HCT116 (cell line): ENCODE results near the gene WWOX. TPM values are rescaled to one million over a fixed set of nuclear protein-coding genes. Genes with fewer than 3 reads are reported as not detected.

Source experiments
- ATAC-seq: fragments of 200-7000 bp; cut with Tn5 transposase; 2 replicates; pipeline ENCODE4 v1.9.1; 2020; ENCODE audit warnings: mild to moderate bottlenecking, moderate library complexity
- BruUV-seq: library from RNA; stranded (reverse); fragments of 400-500 nt; replicated peaks from 2 replicates; lab custom pipeline; 2021; lab: Mats Ljungman, UMichigan
- CTCF ChIA-PET: fragments of 300-600 bp; sonication (Branson Sonifier 250); formaldehyde crosslinking; loops from one replicate; lab custom pipeline; 2021; ENCODE audit warnings: antibody characterized with exemption; lab: Charles Lee
- POLR2A ChIA-PET: fragments of 300-600, 350-600 bp; sonication (Branson Sonifier 250); formaldehyde crosslinking; loops from one replicate; lab custom pipeline; 2021; ENCODE audit warnings: antibody characterized with exemption; lab: Charles Lee
- RAD21 ChIA-PET, 2 experiments: fragments of 300-600 bp; sonication (Branson Sonifier 250); formaldehyde crosslinking; loops; one replicate each; lab custom pipeline; 2023; ENCODE audit warnings: low total read pairs in 2 of 2; ENCODE audit not compliant: uncharacterized antibody in 2 of 2, unreplicated experiment in 2 of 2, low non-redundant PET in 1 of 2; lab: Charles Lee
- DNase-seq: peaks from one replicate; pipeline ENCODE4 v3.0.0-alpha.2; 2010; ENCODE audit warnings: low read depth, low spot score
- H2AFZ ChIP-seq: fragments of 200-600 bp; shearing (Covaris generic), sonication (generic); 2 replicates; pipeline ENCODE4 v1.6.1; 2017; ENCODE audit warnings: low read depth, mixed run types, mixed read lengths, antibody characterized with exemption, low read length; ENCODE audit not compliant: poor library complexity, severe bottlenecking
- H3K27ac ChIP-seq: 2 replicates; pipeline ENCODE4 v1.5.1; 2012; ENCODE audit warnings: low read depth, low read length
- H3K27me3 ChIP-seq: fragments of 200-600 bp; sonication (generic); 2 replicates; pipeline ENCODE4 v1.6.1; 2016; ENCODE audit warnings: mixed run types, low read length, mixed read lengths; ENCODE audit not compliant: insufficient read depth
- H3K36me3 ChIP-seq, 2 experiments: fragments of 200-500 bp in 1 of 2; fragments of 200-600 bp in 1 of 2; sonication (Bioruptor generic) in 1 of 2; sonication (generic) in 1 of 2; 2 replicates each; pipeline versions ENCODE4 v1.5.1 to v1.6.1; 2014 to 2016; ENCODE audit warnings: low read length in 2 of 2, inconsistent platforms in 1 of 2, mixed read lengths in 1 of 2, mixed run types in 1 of 2; ENCODE audit not compliant: insufficient read depth in 2 of 2, control insufficient read depth in 1 of 2
- H3K4me1 ChIP-seq, 2 experiments: fragments of 200-600 bp in 1 of 2; sonication (generic) in 1 of 2; 2 replicates each; pipeline versions ENCODE4 v1.5.1 to v1.6.1; 2012 to 2017; ENCODE audit warnings: low read length in 2 of 2, inconsistent platforms in 1 of 2, mild to moderate bottlenecking in 1 of 2, mixed read lengths in 1 of 2, mixed run types in 1 of 2, moderate library complexity in 1 of 2; ENCODE audit not compliant: insufficient read depth in 2 of 2, control insufficient read depth in 1 of 2
- H3K4me2 ChIP-seq: fragments of 200-600 bp; sonication (generic); 2 replicates; pipeline ENCODE4 v1.6.1; 2017; ENCODE audit warnings: mixed run types, low read length, mixed read lengths
- H3K4me3 ChIP-seq, 2 experiments: fragments of 200-600 bp in 1 of 2; sonication (generic) in 1 of 2; replicated peaks in 1 of 2; 2 replicates each; pipeline ENCODE4 v1.5.1; 2011 to 2016; ENCODE audit warnings: low read length in 2 of 2, control low read depth in 1 of 2, low read depth in 1 of 2, mild to moderate bottlenecking in 1 of 2, mixed read lengths in 1 of 2, mixed run types in 1 of 2
- H3K79me2 ChIP-seq: fragments of 200-600 bp; sonication (generic); 2 replicates; pipeline ENCODE4 v1.6.1; 2017; ENCODE audit warnings: mild to moderate bottlenecking, mixed run types, low read length, moderate library complexity, mixed read lengths; ENCODE audit not compliant: insufficient read depth
- H3K9ac ChIP-seq: fragments of 200-600 bp; sonication (generic); 2 replicates; pipeline ENCODE4 v1.6.1; 2016; ENCODE audit warnings: low read length, mixed read lengths
- H3K9me2 ChIP-seq: fragments of 200-600 bp; sonication (generic), shearing (Covaris generic); 2 replicates; pipeline ENCODE4 v1.6.1; 2017; ENCODE audit warnings: mixed run types, mild to moderate bottlenecking, moderate library complexity; ENCODE audit not compliant: insufficient read depth
- H3K9me3 ChIP-seq, 2 experiments: fragments of 200-500 bp in 1 of 2; fragments of 200-600 bp in 1 of 2; sonication (Bioruptor generic) in 1 of 2; sonication (generic) in 1 of 2; 2 replicates each; pipeline ENCODE4 v1.6.1; 2014 to 2017; ENCODE audit warnings: low read length in 2 of 2, mixed read lengths in 2 of 2, inconsistent platforms in 1 of 2, low read depth in 1 of 2, mild to moderate bottlenecking in 1 of 2, mixed run types in 1 of 2, moderate library complexity in 1 of 2; ENCODE audit not compliant: control insufficient read depth in 1 of 2, insufficient read depth in 1 of 2
- H4K20me1 ChIP-seq: fragments of 200-600 bp; sonication (generic), shearing (Covaris generic); 2 replicates; pipeline ENCODE4 v1.6.1; 2017; ENCODE audit warnings: mixed run types, mild to moderate bottlenecking, moderate library complexity; ENCODE audit not compliant: insufficient read depth
- EZH2phosphoT487 ChIP-seq: fragments of 200-600 bp; IDR thresholded peaks from 2 replicates; pipeline ENCODE4 v1.6.1; 2018; ENCODE audit warnings: antibody characterized with exemption, borderline replicate concordance
- POLR2A ChIP-seq: IDR thresholded peaks from 2 replicates; pipeline ENCODE4 v1.7.0; 2011; ENCODE audit warnings: borderline replicate concordance; ENCODE audit not compliant: insufficient read depth, insufficient read length; ENCODE audit errors: extremely low read depth
- POLR2AphosphoS5 ChIP-seq: IDR thresholded peaks from 2 replicates; pipeline ENCODE4 v1.6.1; 2011; ENCODE audit warnings: mild to moderate bottlenecking, low read depth, low read length, moderate library complexity
- SIN3A ChIP-seq: IDR thresholded peaks from 2 replicates; pipeline ENCODE4 v1.6.1; 2012; ENCODE audit warnings: low read depth
- SP1 ChIP-seq: IDR thresholded peaks from 2 replicates; pipeline ENCODE4 v1.6.1; 2012; ENCODE audit warnings: low read depth
- YY1 ChIP-seq: IDR thresholded peaks from 2 replicates; pipeline ENCODE4 v1.6.1; 2011; ENCODE audit warnings: low read length, low read depth, moderate library complexity, mild to moderate bottlenecking; ENCODE audit not compliant: insufficient replicate concordance; ENCODE audit errors: extremely low read depth
- ZFX ChIP-seq: fragments of 450-650 bp; IDR thresholded peaks from 2 replicates; pipeline ENCODE4 v1.6.1; 2017
- intact Hi-C: fragments of 100-400 bp; cut with micrococcal nuclease; formaldehyde crosslinking; loops from 2 replicates; pipeline ENCODE4 v1.10.0; 2022
- total RNA-seq: library from RNA; stranded (reverse); gene quantifications from one replicate; pipeline ENCODE4 v1.2.1, GENCODE V29; 2021; ENCODE audit not compliant: unreplicated experiment
- TF ChIP-seq, protein P1 (sequence below): IDR thresholded peaks from 2 replicates; pipeline ENCODE4 v1.6.1; 2012; ENCODE audit warnings: low read depth
- TF ChIP-seq, protein P2 (sequence below): IDR thresholded peaks from 2 replicates; pipeline ENCODE4 v1.6.1; 2012
- TF ChIP-seq, protein P3 (sequence below): IDR thresholded peaks from 2 replicates; pipeline ENCODE4 v1.6.1; 2011; ENCODE audit warnings: mild to moderate bottlenecking, low read length, moderate library complexity; ENCODE audit not compliant: insufficient replicate concordance; ENCODE audit errors: extremely low read depth
- TF ChIP-seq, protein P4 (sequence below): IDR thresholded peaks from 2 replicates; pipeline ENCODE4 v1.6.1; 2012

The WWOX gene
- total RNA-seq, 1 experiment from 2014 or later = 13.7 TPM

DNA sequence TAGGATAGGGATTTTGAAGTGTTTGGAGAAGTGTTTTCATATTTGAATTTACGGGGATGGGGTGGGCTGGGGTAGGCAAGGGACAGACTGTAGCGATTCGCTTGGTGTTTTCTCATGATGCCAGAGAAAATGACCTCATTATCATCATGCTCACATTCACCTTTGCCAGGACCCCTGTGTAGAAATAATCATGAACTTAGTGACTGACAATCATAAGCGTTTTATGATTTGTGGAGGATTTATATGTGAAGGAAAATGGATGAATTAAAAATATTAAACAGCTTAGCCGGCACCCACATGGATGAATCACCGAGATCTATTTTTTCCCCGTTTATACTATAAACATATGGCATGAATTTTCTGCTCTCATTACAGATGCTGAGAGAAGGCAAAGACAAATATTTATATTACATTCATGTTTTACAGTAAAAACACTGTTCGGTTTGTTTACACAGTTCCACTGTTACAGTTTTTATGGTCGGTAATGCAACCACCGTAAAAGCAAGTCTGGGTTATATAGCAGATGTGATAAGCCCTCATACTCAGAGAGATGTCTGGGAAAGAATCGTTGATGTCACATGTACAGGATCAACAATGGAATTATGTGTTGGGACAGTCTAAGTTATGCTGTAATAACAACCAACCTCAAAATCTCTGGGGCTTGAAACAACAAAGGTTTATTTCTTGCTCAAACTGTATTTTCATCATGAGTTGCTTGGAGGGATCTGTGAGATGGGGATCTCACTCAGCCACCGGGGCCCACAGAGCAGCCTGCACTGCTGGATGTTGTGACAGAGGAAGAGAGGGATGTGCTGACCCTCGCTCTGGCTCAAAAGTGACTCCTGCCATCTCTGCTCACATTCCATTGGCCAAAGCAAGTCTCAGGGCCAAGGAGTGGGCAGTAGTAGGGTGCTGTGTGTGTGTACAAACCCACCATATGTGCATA, 85.1 kb downstream of the WWOX start (continued):
- TF ChIP-seq, protein P1, sequence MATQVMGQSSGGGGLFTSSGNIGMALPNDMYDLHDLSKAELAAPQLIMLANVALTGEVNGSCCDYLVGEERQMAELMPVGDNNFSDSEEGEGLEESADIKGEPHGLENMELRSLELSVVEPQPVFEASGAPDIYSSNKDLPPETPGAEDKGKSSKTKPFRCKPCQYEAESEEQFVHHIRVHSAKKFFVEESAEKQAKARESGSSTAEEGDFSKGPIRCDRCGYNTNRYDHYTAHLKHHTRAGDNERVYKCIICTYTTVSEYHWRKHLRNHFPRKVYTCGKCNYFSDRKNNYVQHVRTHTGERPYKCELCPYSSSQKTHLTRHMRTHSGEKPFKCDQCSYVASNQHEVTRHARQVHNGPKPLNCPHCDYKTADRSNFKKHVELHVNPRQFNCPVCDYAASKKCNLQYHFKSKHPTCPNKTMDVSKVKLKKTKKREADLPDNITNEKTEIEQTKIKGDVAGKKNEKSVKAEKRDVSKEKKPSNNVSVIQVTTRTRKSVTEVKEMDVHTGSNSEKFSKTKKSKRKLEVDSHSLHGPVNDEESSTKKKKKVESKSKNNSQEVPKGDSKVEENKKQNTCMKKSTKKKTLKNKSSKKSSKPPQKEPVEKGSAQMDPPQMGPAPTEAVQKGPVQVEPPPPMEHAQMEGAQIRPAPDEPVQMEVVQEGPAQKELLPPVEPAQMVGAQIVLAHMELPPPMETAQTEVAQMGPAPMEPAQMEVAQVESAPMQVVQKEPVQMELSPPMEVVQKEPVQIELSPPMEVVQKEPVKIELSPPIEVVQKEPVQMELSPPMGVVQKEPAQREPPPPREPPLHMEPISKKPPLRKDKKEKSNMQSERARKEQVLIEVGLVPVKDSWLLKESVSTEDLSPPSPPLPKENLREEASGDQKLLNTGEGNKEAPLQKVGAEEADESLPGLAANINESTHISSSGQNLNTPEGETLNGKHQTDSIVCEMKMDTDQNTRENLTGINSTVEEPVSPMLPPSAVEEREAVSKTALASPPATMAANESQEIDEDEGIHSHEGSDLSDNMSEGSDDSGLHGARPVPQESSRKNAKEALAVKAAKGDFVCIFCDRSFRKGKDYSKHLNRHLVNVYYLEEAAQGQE = no peak
- TF ChIP-seq SP1 = no peak
- TF ChIP-seq POLR2A = no peak
- TF ChIP-seq, protein P2, sequence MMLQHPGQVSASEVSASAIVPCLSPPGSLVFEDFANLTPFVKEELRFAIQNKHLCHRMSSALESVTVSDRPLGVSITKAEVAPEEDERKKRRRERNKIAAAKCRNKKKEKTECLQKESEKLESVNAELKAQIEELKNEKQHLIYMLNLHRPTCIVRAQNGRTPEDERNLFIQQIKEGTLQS = no peak
- TF ChIP-seq EZH2phosphoT487 = no peak
- TF ChIP-seq SIN3A = no peak
- TF ChIP-seq ZFX = no peak

DNA sequence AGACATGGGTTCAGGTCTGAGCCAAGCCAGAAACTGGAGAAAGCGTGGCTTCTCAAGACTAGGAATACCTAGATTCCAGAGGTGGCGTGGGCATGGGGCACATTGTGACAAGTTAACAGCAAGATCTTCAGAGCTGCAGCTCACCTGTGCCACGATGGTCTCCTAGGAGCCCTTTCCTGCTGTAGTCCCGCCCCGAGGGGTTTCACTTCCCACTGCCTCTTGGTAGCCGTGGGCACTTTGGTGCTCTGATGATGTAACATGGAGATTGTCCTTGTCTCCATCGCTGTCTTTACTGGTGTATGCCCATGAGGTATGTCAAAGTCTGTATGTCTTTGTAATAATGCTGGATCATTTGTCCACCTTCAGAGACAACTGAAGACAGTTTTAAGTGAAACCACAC, 89.7 kb downstream of the WWOX start:
- RAD21 ChIA-PET = no interaction called here
- no TSS peak for BruUV-seq
- Histone ChIP-seq H3K4me3 (no peak overlapping the region), H3K36me3 (no peaks in the 10 kb centered on the region), H2AFZ (no peak overlapping the region), H3K27me3 (no peaks in the 10 kb centered on the region), H4K20me1 (no peaks in the 10 kb centered on the region), H3K9me2 (no peaks in the 10 kb centered on the region), H3K9me3 (no peaks in the 10 kb centered on the region), H3K4me1 (no peaks in the 10 kb centered on the region), H3K9ac (no peak overlapping the region), H3K27ac (no peak overlapping the region), H3K4me2 (no peak overlapping the region), H3K79me2 (no peaks in the 10 kb centered on the region)
- TF ChIP-seq SIN3A (no peak), EZH2phosphoT487 (no peak), POLR2AphosphoS5 (no peak), POLR2A (no peak), YY1 (no peak)
- TF ChIP-seq, protein P3, sequence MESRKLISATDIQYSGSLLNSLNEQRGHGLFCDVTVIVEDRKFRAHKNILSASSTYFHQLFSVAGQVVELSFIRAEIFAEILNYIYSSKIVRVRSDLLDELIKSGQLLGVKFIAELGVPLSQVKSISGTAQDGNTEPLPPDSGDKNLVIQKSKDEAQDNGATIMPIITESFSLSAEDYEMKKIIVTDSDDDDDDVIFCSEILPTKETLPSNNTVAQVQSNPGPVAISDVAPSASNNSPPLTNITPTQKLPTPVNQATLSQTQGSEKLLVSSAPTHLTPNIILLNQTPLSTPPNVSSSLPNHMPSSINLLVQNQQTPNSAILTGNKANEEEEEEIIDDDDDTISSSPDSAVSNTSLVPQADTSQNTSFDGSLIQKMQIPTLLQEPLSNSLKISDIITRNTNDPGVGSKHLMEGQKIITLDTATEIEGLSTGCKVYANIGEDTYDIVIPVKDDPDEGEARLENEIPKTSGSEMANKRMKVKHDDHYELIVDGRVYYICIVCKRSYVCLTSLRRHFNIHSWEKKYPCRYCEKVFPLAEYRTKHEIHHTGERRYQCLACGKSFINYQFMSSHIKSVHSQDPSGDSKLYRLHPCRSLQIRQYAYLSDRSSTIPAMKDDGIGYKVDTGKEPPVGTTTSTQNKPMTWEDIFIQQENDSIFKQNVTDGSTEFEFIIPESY = no peak
- TF ChIP-seq, protein P4, sequence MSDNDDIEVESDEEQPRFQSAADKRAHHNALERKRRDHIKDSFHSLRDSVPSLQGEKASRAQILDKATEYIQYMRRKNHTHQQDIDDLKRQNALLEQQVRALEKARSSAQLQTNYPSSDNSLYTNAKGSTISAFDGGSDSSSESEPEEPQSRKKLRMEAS = no peak
- POLR2A ChIA-PET = no interaction called here
- CTCF ChIA-PET = no interaction called here
- intact Hi-C loops = no loop called here
- DNase-seq (no peak), ATAC-seq (no peak)
